ENCODE measurements around the gene COMMD7.
"Not testable (repeated sequence)": the region's sequence is repeated elsewhere in the genome, so short reads cannot be mapped to it uniquely, and the experiment has no call there.

Gene COMMD7

DNA sequence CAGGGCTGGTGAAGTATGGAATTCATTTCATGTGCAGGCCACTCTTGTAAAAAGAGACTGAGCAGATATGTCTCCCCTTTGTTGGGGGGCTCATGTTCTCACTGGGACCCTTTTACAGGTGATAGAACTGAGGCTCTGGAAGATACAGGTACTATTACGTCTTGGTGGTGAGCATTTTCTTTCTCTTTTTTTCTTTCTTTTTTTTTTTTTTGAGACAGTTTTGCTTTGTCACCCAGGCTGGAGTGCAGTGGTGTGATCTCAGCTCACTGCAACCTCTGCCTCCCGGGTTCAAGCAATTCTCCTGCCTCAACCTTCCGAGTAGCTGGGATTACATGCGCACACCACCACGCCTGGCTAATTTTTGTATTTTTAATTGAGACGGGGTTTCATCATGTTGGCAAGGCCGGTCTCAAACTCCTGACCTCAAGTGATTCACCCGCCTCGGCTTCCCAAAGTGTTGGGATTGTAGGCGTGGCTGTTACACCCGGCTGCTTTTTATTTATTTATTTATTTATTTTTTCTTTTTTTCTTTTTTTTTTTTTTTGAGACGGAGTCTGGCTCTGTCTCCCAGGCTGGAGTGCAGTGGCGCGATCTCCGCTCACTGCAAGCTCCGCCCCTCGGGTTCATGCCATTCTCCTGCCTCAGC, 22.1 kb upstream of the COMMD7 start:
- not testable (repeated sequence) for DNase-seq (ENCODE audit: low read depth in 2 of 2)

DNA sequence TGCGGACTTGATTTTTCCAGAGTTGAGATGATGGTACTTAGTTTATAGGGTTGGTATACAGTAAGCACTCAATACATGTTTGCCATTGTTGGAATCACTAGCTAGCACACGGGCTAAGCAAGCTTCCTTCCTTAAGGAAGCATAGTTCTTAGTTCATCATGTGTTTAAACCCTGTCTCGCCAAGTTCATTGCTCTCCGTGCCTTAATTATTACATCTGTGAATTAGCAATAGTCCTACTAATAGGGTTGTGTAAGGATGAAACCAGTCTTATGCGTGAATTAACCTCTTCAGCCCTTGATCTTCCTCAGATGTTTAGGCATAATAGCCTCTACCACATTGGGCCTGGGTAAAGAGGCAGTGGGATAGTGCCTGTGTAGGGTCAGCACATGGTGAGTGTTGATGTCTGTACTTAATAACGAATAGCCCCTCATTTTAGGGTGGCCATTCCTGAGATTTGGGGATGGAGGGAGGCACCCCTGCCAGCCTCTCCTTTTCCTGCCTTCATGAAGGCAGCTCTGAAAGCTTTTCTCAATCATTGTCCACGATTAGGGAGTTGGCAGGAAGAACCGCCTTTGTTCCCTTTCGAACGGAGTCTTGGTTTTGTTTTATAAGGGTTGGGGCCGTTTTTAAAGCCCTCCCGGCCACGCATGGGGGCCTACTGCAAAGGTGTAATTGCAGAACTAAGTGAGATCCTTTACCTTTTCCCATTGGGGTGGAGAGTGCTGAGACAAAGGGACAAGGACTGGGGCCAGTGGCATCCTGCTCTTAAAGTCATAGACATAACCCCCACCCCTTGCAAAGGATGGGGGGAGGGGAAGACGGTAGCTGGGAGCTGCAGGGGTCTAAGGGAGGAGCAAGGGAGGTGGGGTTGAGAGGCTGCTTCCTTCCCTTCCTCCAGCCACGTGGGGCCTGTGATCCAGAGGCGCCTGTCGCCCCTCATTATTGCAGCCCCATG, 21.0 kb upstream of the COMMD7 start:
- DNase-seq (ENCODE audit: low read depth in 2 of 2), result no peak

GRCh38 chr20:32763202-32764004, 20.1 kb upstream of the COMMD7 start:
- no peak for DNase-seq (ENCODE audit: low read depth in 2 of 2)

DNA sequence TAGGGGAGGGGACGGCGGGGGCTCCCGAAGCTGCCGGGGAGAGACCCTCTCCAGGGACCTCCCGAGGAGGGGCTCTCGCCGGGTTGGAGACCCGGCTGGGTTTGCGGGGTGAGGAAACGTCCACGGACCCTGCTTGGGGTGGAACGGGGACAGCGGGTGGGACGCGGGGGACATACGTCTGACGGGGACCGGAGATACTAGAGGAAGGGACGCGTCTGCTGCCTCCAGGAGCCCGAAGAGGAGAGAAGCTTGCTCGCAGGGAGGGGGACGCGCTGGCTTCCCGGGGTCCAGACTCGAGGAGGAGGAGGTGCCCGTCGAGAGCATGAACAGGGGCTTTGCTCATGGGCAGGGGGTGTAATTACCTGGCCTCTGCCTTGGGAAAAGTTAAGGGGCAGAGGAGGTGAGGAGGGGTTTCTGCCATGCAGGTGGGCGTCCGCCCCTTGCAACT, 19.5 kb upstream of the COMMD7 start:
- no peak for DNase-seq (ENCODE audit: low read depth in 2 of 2)

GRCh38 chr20:32761831-32762753, 18.8 kb upstream of the COMMD7 start, which contains the start of gene DNMT3B:
TSS of gene DNMT3B (plus strand) at chr20:32762385. CDS start at chr20:32780324, 17,939 bp downstream.
- DNase-seq (ENCODE audit: low read depth in 2 of 2), result peak; percentile 45 to 55

DNA sequence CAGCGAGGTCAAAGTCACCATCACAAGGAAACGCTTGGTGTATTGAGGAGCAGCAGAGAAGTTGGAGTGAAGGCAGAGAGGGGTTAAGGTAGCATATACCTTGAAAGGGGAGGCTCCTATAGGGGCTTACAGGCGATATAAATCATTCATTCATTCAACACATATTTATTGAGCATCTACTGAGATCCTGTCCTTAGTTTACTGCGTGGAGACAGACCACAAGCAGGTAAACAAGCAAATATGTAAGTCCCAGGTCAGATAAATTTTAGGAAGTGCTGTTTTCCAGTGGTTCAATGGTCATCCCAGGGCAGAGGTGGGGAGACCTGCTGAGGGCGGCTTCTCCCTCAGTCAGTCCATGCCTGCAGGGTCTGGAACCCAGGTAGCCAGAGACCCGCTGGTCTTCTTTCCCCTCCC, 18.2 kb upstream of the COMMD7 start:
- DNase-seq (ENCODE audit: low read depth in 2 of 2), result no peak

DNA sequence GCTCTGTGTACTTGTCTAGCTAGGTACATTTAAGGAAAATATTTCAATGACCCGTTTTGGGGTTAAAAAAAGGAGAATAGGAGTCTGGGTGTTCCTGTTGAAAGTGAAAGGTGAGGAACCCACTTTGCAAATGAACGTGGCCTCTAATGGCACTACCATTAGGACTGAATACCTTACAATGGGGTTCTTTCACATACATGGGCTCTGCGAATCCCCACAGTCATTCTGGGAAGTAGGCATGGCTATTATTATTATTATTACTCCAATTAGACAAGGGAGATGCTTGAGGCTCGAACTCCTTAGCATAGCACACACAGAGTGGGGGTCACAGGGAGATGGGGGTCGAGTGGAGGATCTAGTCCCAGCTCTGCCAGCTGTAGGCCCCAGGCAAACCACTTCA, 12.9 kb upstream of the COMMD7 start:
- no peak for DNase-seq (ENCODE audit: low read depth in 2 of 2)

DNA sequence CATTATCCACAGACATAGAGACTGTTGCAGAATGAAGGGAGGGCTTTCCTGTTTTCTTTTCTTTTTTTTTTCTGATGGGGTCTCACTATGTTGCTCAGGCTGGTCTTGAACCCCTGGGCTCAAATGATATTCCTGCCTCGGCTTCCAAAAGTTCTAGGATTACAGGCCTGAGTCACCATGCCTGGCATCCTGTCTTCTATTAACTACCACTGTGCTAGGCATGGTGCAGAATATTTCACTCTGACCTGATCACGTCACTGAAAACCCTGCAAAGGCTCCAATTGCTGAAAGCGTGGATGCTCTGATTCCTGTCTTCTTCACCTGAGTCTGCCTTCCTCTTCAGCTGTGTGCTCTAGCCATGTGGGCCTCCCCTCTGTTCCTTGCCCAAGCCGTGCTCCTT, 10.5 kb upstream of the COMMD7 start:
- no peak for DNase-seq (ENCODE audit: low read depth in 2 of 2)

GRCh38 chr20:32752458-32753250, 9.4 kb upstream of the COMMD7 start:
- peak; percentile 49 to 52 for DNase-seq (ENCODE audit: low read depth in 2 of 2)

- DNase-seq (ENCODE audit: low read depth in 2 of 2), result no peak
These were observed 8.6 kb upstream of the COMMD7 start for GRCh38 chr20:32751702-32752457.

GRCh38 chr20:32751293-32751692, 8.0 kb upstream of the COMMD7 start:
- DNase-seq (ENCODE audit: low read depth in 2 of 2), result no peak

DNA sequence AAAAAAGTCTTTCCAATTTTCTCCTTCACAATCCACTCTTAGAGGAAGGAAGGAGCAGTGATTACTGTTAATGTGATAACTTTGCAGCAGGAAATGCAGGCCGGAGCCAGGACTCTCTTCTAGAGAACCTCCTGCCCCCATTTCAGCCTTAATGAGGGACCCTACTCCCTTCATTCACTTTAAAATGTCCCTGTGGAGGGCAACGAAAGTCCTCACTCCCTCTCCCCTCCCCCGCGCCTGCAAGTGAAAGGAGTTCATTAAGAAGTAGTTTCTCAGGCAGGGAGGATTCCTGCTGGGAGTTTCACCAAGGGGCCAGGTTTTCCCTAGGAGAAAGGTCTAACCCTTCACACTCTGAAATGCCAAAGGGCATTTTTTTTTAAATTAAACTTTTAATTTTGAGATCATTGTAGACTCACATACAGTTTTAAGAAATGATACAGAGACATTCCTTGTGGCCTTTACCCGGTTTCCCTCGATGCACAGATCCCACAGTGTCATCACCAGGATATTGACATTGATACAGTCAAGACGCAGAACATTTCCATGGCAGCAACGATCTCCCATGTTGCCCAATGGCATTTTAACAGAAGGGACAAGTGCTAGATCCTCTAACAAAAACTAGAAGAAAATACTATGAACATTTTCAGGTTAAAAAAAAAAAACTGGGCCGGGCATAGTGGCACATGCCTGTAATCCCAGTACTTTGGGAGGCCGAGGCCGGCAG, 6.8 kb upstream of the COMMD7 start:
- no peak for DNase-seq (ENCODE audit: low read depth in 2 of 2)

- no peak for DNase-seq (ENCODE audit: low read depth in 2 of 2)
These were observed 688 bp downstream of the COMMD7 start for GRCh38 chr20:32742322-32743236.

- no peak for DNase-seq (ENCODE audit: low read depth in 2 of 2)
These were observed 2.1 kb downstream of the COMMD7 start for GRCh38 chr20:32741151-32741550.

GRCh38 chr20:32737371-32738223, 5.7 kb downstream of the COMMD7 start:
- peak in 1 of 2 experiments; percentile 53 for DNase-seq (ENCODE audit: low read depth in 2 of 2)

DNA sequence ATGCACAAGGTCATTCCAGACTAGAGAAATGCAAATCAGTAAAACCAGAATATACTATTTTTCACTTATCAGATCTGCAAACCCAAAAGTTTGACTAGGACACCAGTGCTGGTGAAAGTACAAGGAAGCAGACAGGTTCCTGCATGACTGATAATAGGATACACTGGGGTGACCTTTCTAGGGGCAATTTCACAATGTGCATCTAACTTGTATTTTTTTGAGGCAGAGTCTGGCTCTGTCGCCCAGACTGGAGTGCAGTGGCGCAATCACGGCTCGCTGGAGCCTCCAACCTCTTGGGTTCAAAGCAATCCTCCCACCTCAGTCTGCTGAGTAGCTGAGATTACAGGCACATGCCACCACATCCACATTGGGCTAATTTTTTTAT, 11.4 kb downstream of the COMMD7 start:
- DNase-seq (ENCODE audit: low read depth in 2 of 2), result no peak

DNA sequence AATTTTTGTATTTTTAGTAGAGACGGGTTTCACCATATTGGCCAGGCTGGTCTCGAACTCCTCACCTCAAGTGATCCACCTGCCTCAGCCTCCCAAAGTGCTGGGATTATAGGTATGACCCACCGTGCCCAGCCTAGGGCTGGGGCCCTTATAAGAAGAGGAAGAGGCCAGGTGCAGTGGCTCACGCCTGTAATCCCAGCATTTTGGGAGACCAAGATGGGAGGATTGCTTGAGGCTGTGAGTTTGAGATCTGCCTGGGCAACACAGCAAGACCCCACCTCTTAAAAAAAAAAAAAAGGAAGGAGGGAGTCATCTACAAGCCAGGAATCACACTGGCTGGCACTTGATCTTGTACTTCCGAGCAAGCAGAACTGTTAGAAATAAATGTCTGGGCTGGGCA, 13.9 kb downstream of the COMMD7 start:
- not testable (repeated sequence) for DNase-seq (ENCODE audit: low read depth in 2 of 2)

Data from fibroblast of skin of left quadriceps (primary cell).